H9 (cell line): ENCODE data around the gene SPRED3. TPM values are rescaled to one million over a fixed set of nuclear protein-coding genes. Genes with fewer than 3 reads are reported as not detected.

Experiments
- DNase-seq: peaks from one replicate; pipeline ENCODE4 v3.0.0-alpha.2; 2017
- H2AFZ ChIP-seq: one replicate; pipeline ENCODE4 v1.6.1; 2013; ENCODE audit warnings: mild to moderate bottlenecking, low read length, control low read depth, moderate library complexity
- H2AK5ac ChIP-seq: 2 replicates; pipeline ENCODE4 v1.6.1; 2013; ENCODE audit warnings: low read length, control low read depth, mixed read lengths; ENCODE audit not compliant: insufficient read length
- H2BK120ac ChIP-seq: one replicate; pipeline ENCODE4 v1.6.1; 2013; ENCODE audit warnings: low read depth, mild to moderate bottlenecking, low read length, control low read depth, inconsistent platforms; ENCODE audit not compliant: poor library complexity, severe bottlenecking
- H2BK12ac ChIP-seq: 2 replicates; pipeline ENCODE4 v1.6.1; 2013; ENCODE audit warnings: low read length, control low read depth, mixed read lengths, low read depth; ENCODE audit not compliant: insufficient read length
- H2BK15ac ChIP-seq: 2 replicates; pipeline ENCODE4 v1.6.1; 2013; ENCODE audit warnings: low read depth, low read length, control low read depth
- H2BK20ac ChIP-seq: one replicate; pipeline ENCODE4 v1.6.1; 2013; ENCODE audit warnings: low read depth, mild to moderate bottlenecking, low read length, control low read depth, inconsistent platforms; ENCODE audit not compliant: poor library complexity, severe bottlenecking
- H2BK5ac ChIP-seq: 2 replicates; pipeline ENCODE4 v1.6.1; 2013; ENCODE audit warnings: low read length, control low read depth, mixed read lengths; ENCODE audit not compliant: insufficient read length
- H3K14ac ChIP-seq: 2 replicates; pipeline ENCODE4 v1.6.1; 2013; ENCODE audit warnings: low read length, control low read depth; ENCODE audit not compliant: insufficient read depth
- H3K18ac ChIP-seq: 2 replicates; pipeline ENCODE4 v1.6.1; 2013; ENCODE audit warnings: low read depth, mild to moderate bottlenecking, mixed read lengths, low read length, control low read depth; ENCODE audit not compliant: insufficient read length
- H3K23ac ChIP-seq: 2 replicates; pipeline ENCODE4 v1.6.1; 2013; ENCODE audit warnings: low read length, control low read depth, mixed read lengths, low read depth; ENCODE audit not compliant: insufficient read length
- H3K23me2 ChIP-seq: 2 replicates; pipeline ENCODE4 v1.6.1; 2013; ENCODE audit warnings: low read depth, mild to moderate bottlenecking, mixed read lengths, low read length, control low read depth; ENCODE audit not compliant: insufficient read length, poor library complexity, severe bottlenecking
- H3K27ac ChIP-seq: 2 replicates; pipeline ENCODE4 v1.5.1; 2013; ENCODE audit warnings: low read length, control low read depth, mixed read lengths, low read depth; ENCODE audit not compliant: insufficient read length
- H3K27me3 ChIP-seq: 2 replicates; pipeline ENCODE4 v1.6.1; 2013; ENCODE audit warnings: low read length, control low read depth, inconsistent platforms; ENCODE audit not compliant: insufficient read depth
- H3K4ac ChIP-seq: 2 replicates; pipeline ENCODE4 v1.6.1; 2013; ENCODE audit warnings: low read depth, mild to moderate bottlenecking, control low read depth, inconsistent platforms, low read length, moderate library complexity
- H3K4me1 ChIP-seq: 2 replicates; pipeline ENCODE4 v1.6.1; 2013; ENCODE audit warnings: low read length, control low read depth, inconsistent platforms; ENCODE audit not compliant: insufficient read depth
- H3K4me2 ChIP-seq: 2 replicates; pipeline ENCODE4 v1.6.1; 2013; ENCODE audit warnings: low read length, control low read depth, mixed read lengths; ENCODE audit not compliant: insufficient read length, insufficient read depth
- H3K56ac ChIP-seq: 2 replicates; pipeline ENCODE4 v1.6.1; 2013; ENCODE audit warnings: low read depth, mild to moderate bottlenecking, mixed read lengths, low read length, control low read depth; ENCODE audit not compliant: insufficient read length
- H3K79me1 ChIP-seq: 2 replicates; pipeline ENCODE4 v1.6.1; 2013; ENCODE audit warnings: low read depth, mild to moderate bottlenecking, moderate library complexity, low read length, control low read depth, inconsistent platforms; ENCODE audit not compliant: insufficient read depth, poor library complexity, severe bottlenecking
- H3K79me2 ChIP-seq: 2 replicates; pipeline ENCODE4 v1.6.1; 2013; ENCODE audit warnings: low read length, control low read depth, inconsistent platforms; ENCODE audit not compliant: insufficient read depth
- H3K9ac ChIP-seq: 2 replicates; pipeline ENCODE4 v1.6.1; 2013; ENCODE audit warnings: low read length, control low read depth, mixed read lengths; ENCODE audit not compliant: insufficient read length; ENCODE audit errors: extremely low read depth
- H3K9me3 ChIP-seq: one replicate; pipeline ENCODE4 v1.6.1; 2013; ENCODE audit warnings: low read depth, low read length, inconsistent platforms; ENCODE audit not compliant: control insufficient read depth
- H3T11ph ChIP-seq: one replicate; pipeline ENCODE4 v1.6.1; 2013; ENCODE audit warnings: mild to moderate bottlenecking, low read length, control low read depth, inconsistent platforms
- H4K20me1 ChIP-seq: one replicate; pipeline ENCODE4 v1.6.1; 2013; ENCODE audit not compliant: control insufficient read depth, insufficient read length, insufficient read depth
- H4K5ac ChIP-seq: 2 replicates; pipeline ENCODE4 v1.6.1; 2013; ENCODE audit warnings: low read depth, mild to moderate bottlenecking, mixed read lengths, low read length, control low read depth; ENCODE audit not compliant: insufficient read length
- H4K8ac ChIP-seq: replicated peaks from 2 replicates; pipeline ENCODE4 v1.6.1; 2013; ENCODE audit warnings: low read length, control low read depth, mixed read lengths, low read depth; ENCODE audit not compliant: insufficient read length
- H4K91ac ChIP-seq: 2 replicates; pipeline ENCODE4 v1.6.1; 2013; ENCODE audit warnings: low read depth, mild to moderate bottlenecking, moderate library complexity, mixed read lengths, low read length, control low read depth; ENCODE audit not compliant: insufficient read length
- H3K27ac Mint-ChIP-seq, 3 experiments: 2 replicates in 2 of 3; 3 replicates in 1 of 3; pipeline ENCODE4 v1.8.0; 2020 to 2021; ENCODE audit warnings: mixed read lengths in 3 of 3, mild to moderate bottlenecking in 1 of 3, moderate library complexity in 1 of 3
- H3K27me3 Mint-ChIP-seq: 2 replicates; pipeline ENCODE4 v1.8.0; 2021; ENCODE audit warnings: low read depth, mild to moderate bottlenecking, moderate library complexity, mixed read lengths
- H3K36me3 Mint-ChIP-seq, 3 experiments: 2 replicates in 2 of 3; 3 replicates in 1 of 3; pipeline ENCODE4 v1.8.0; 2020 to 2021; ENCODE audit warnings: low read depth in 3 of 3, mixed read lengths in 3 of 3; ENCODE audit not compliant: insufficient read depth in 1 of 3
- H3K4me1 Mint-ChIP-seq, 2 experiments: 2 replicates each; pipeline ENCODE4 v1.8.0; 2020; ENCODE audit warnings: mixed read lengths in 2 of 2
- H3K4me3 Mint-ChIP-seq, 2 experiments: 2 replicates in 1 of 2; 3 replicates in 1 of 2; pipeline ENCODE4 v1.8.0; 2020 to 2021; ENCODE audit warnings: mild to moderate bottlenecking in 2 of 2, mixed read lengths in 2 of 2, moderate library complexity in 1 of 2
- H3K9me3 Mint-ChIP-seq, 2 experiments: 2 replicates in 1 of 2; 3 replicates in 1 of 2; pipeline ENCODE4 v1.8.0; 2020; ENCODE audit warnings: mild to moderate bottlenecking in 2 of 2, mixed read lengths in 2 of 2, moderate library complexity in 1 of 2
- CTCF ChIP-seq: fragments of 200-600 bp; sonication (generic); conservative IDR thresholded peaks from 3 replicates; pipeline ENCODE4 v1.8.0; 2021; ENCODE audit warnings: antibody characterized with exemption, mild to moderate bottlenecking
- WGBS: extraction: QIAGEN DNeasy Blood & Tissue Kit; methylation state at CpG from one replicate; pipeline ENCODE4 v1.1.7; 2013; ENCODE audit warnings: missing lambda C conversion rate, low lambda C conversion rate, mixed read lengths; ENCODE audit not compliant: insufficient read length; ENCODE audit errors: extremely low coverage; 5-methylcytosine and 5-hydroxymethylcytosine counted together
- total RNA-seq: library from RNA; stranded (reverse); gene quantifications from 2 replicates; pipeline ENCODE4 v1.2.1, GENCODE V29; 2021

Gene SPRED3
- total RNA-seq, 1 experiment from 2014 or later, result 16.4 TPM

- H2BK120ac ChIP-seq, result no peak overlapping the region
- no peak for TF ChIP-seq CTCF
- H4K8ac ChIP-seq, result no peak overlapping the region
- H3K18ac ChIP-seq, result no peak overlapping the region
- WGBS, result no CpG with 5 or more reads among the region's 61 CpGs
- H3K56ac ChIP-seq, result no peak overlapping the region
- peaks cover 7% of the 10 kb centered on the region; the same call in 1 of the 2 replicates for H3K27me3 Mint-ChIP-seq
- H3K79me1 ChIP-seq, result no peaks in the 10 kb centered on the region
- H3K4me2 ChIP-seq, result no peak overlapping the region
- H3K4me1 Mint-ChIP-seq, result peaks cover 25 to 36% of the 10 kb centered on the region in 2 experiments
- no peak overlapping the region for H3K9ac ChIP-seq
- no peak overlapping the region for H2AFZ ChIP-seq
- H3K36me3 Mint-ChIP-seq, result peaks cover 16 to 38% (median 31%) of the 10 kb centered on the region in 3 experiments
- H3K9me3 Mint-ChIP-seq, result no peaks in the 10 kb centered on the region
- no peak overlapping the region for H3K27ac Mint-ChIP-seq
- no peak overlapping the region for H4K5ac ChIP-seq
- H4K91ac ChIP-seq, result no peak overlapping the region
- no peak overlapping the region for H2BK5ac ChIP-seq
- no peaks in the 10 kb centered on the region; the same call in 1 of the 2 replicates for H3K79me2 ChIP-seq
- no peak overlapping the region for H3T11ph ChIP-seq
- H3K23me2 ChIP-seq, result peaks cover 35% of the 10 kb centered on the region
- H3K4me1 ChIP-seq, result no peaks in the 10 kb centered on the region; the same call in 1 of the 2 replicates
- H3K23ac ChIP-seq, result no peak overlapping the region
- H4K20me1 ChIP-seq, result no peaks in the 10 kb centered on the region
- H2AK5ac ChIP-seq, result no peak overlapping the region
- no peaks in the 10 kb centered on the region for H3K9me3 ChIP-seq
- no peak overlapping the region for H3K4ac ChIP-seq
- H2BK20ac ChIP-seq, result no peak overlapping the region
- peak overlapping the region; percentile 66; the same call in 1 of the 2 replicates for H3K14ac ChIP-seq
- DNase-seq, result no peak
- no peak overlapping the region for H2BK15ac ChIP-seq
- H2BK12ac ChIP-seq, result no peak overlapping the region
- no peak overlapping the region for H3K27ac ChIP-seq
- H3K4me3 Mint-ChIP-seq, result no peak overlapping the region; a peak in 1 of 5 replicates
- no peaks in the 10 kb centered on the region for H3K27me3 ChIP-seq
Observed at GRCh38 chr19:38386300-38386970, 2.1 kb upstream of the SPRED3 start.
